ENCODE measurements around the gene TTC39C.

DNA sequence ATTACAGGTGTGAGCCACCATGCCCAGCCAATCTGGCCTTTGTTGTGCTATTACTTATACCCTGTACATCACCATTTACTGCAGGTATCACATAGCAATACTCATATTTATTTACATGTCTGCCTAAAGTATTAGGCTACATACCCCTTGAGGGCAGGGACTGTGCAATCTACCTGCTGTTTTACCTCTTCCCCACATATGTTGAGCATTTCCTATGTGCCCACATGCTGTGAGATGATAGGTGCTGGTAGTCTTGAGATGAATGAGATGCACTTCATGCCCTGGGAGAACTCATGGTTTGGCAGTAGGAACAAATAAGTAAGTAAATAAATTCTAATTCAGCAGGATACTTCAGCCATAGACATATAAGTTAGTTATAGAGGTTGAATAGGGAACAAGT lies 59.2 kb downstream of the TTC39C start:
- TF ChIP-seq, protein P1, sequence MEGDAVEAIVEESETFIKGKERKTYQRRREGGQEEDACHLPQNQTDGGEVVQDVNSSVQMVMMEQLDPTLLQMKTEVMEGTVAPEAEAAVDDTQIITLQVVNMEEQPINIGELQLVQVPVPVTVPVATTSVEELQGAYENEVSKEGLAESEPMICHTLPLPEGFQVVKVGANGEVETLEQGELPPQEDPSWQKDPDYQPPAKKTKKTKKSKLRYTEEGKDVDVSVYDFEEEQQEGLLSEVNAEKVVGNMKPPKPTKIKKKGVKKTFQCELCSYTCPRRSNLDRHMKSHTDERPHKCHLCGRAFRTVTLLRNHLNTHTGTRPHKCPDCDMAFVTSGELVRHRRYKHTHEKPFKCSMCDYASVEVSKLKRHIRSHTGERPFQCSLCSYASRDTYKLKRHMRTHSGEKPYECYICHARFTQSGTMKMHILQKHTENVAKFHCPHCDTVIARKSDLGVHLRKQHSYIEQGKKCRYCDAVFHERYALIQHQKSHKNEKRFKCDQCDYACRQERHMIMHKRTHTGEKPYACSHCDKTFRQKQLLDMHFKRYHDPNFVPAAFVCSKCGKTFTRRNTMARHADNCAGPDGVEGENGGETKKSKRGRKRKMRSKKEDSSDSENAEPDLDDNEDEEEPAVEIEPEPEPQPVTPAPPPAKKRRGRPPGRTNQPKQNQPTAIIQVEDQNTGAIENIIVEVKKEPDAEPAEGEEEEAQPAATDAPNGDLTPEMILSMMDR (IDR thresholded peaks at IDR 0.05) = no peak
- TF ChIP-seq EP300 (IDR thresholded peaks at IDR 0.05) = no peak
- no peak for TF ChIP-seq POLR2A (IDR thresholded peaks at IDR 0.05)
- no peak for TF ChIP-seq POLR2AphosphoS5 (IDR thresholded peaks at IDR 0.05)
